ENCODE data around the gene GRN. TPM values are rescaled to one million over a fixed set of nuclear protein-coding genes. Genes with fewer than 3 reads are reported as not detected.
A peak's percentile ranks its signal among the peaks of the same experiment; 100 is the strongest.

Gene GRN
- total and polyA plus RNA-seq, 2 of the 13 experiments (the other 11 are each of a cell fraction or from before 2014, with no cell fraction given) = 86.6 to 143 TPM

- no peak for TF ChIP-seq PAXIP1 (CRISPR knock-in tag; conservative IDR thresholded peaks at IDR 0.05)
- no peak for TF ChIP-seq CEBPG (CRISPR knock-in tag; IDR thresholded peaks at IDR 0.05)
- peak; percentile 47 for TF ChIP-seq TEAD3 (CRISPR knock-in tag; optimal IDR thresholded peaks at IDR 0.05; ENCODE audit: borderline replicate concordance)
- no peak for TF ChIP-seq FOXK2 (IDR thresholded peaks at IDR 0.05)
- TF ChIP-seq ZNF12 (CRISPR knock-in tag; IDR thresholded peaks at IDR 0.05) = no peak
- no peak for TF ChIP-seq ZBTB37 (CRISPR knock-in tag; IDR thresholded peaks at IDR 0.05)
- no peak for TF ChIP-seq ELF1 (CRISPR knock-in tag; IDR thresholded peaks at IDR 0.05)
- TF ChIP-seq ZNF33B (CRISPR knock-in tag; IDR thresholded peaks at IDR 0.05) = no peak
- TF ChIP-seq ZNF574 (CRISPR knock-in tag; IDR thresholded peaks at IDR 0.05) = peak; percentile 56; the same call in 1 of the 2 replicates
- TF ChIP-seq ZNF687 (CRISPR knock-in tag; IDR thresholded peaks at IDR 0.05) = peak; percentile 52
- no peak for TF ChIP-seq HHEX (CRISPR knock-in tag; IDR thresholded peaks at IDR 0.05)
- TF ChIP-seq ZFP36 (IDR thresholded peaks at IDR 0.05; ENCODE audit: borderline replicate concordance, low read depth, low read length, partially characterized antibody) = no peak
- no peak for TF ChIP-seq ZNF563 (CRISPR knock-in tag; IDR thresholded peaks at IDR 0.05)
- no peak for TF ChIP-seq ZNF850 (CRISPR knock-in tag; conservative IDR thresholded peaks at IDR 0.05)
- peak; percentile 26; the same call in 1 of the 2 replicates for TF ChIP-seq SAP130 (CRISPR knock-in tag; IDR thresholded peaks at IDR 0.05; ENCODE audit: low read depth)
- TF ChIP-seq CAMTA2 (CRISPR knock-in tag; IDR thresholded peaks at IDR 0.05; ENCODE audit: borderline replicate concordance) = no peak
- no peak for TF ChIP-seq ZBTB39 (CRISPR knock-in tag; IDR thresholded peaks at IDR 0.05)
Measured at GRCh38 chr17:44350733-44351226, 5.7 kb downstream of the GRN start (continued).
